NCI-H460 (cell line): ENCODE results near the gene CLDN24. TPM values are rescaled to one million over a fixed set of nuclear protein-coding genes. Genes with fewer than 3 reads are reported as not detected.

Experiments used
- DNase-seq: peaks from one replicate; pipeline ENCODE4 v3.0.0-alpha.2; 2016; ENCODE audit warnings: low read depth; ENCODE audit errors: extremely low read depth
- total RNA-seq: library from RNA; depleted of rRNA; stranded (reverse); fragments of >200 nt; shearing (Covaris generic); gene quantifications from 2 replicates; pipeline ENCODE4 v1.2.3, GENCODE V29; 2014; rRNA removed

The CLDN24 gene
- total RNA-seq, 1 experiment from 2014 or later, result not detected

DNA sequence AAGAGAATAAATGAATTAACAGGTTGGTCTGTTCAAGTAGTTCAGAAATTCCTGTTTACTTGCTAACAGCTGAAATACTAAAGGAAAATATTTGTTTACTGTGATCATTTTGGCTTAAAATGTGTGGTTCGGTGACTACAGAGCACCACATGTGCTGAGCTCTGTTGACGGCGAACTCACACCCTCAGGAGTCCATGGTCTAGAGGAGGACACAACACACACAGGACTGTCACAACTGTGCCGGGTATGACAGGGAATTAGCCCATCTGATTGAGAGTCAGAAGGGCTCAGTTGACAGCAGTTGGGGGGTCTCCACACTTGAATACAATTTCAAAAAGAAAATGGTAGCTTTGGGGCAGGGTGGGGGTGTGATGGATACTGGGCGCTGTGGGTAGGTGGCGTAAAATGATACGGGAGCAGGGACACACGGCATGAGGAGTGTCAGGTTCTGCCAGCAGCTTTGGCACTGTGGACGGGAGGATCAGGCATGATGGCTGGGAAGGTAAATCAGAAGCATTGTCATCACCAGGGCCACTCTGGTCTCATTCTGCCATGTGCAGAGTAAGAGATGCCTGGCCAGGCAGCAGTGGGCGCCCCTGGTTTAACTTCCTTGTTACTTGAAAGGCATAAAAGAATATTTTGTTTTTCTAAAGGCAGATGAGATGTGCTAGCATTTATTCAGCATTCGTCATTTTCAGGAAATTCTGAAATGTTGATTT, 35.5 kb downstream of the CLDN24 start:
- DNase-seq, result no peak

- no peak for DNase-seq
These were observed 36.3 kb downstream of the CLDN24 start for GRCh38 chr4:183285886-183286285.

GRCh38 chr4:183284965-183285364, 37.3 kb downstream of the CLDN24 start:
- DNase-seq, result no peak

- no peak for DNase-seq
These were observed 37.9 kb downstream of the CLDN24 start for GRCh38 chr4:183284258-183284785.

DNA sequence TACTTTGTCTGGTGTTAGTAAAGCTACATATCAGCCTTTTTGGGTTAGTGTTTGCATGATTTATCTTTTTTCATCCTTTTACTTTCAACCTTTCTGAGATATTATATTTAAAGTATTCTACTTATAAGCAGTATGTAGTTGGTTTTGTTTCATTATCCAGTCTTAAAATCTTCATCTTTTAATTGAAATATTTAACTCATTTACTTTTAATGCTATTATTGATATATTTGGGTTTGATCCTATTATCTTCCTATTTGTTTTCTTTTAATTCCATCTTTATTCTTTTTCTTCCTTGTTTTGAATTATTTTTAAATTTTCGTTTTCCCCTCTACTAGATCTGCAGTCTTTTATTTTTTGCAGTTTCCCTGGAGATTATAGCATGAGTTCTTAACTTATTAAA, 46.1 kb downstream of the CLDN24 start:
- no peak for DNase-seq

GRCh38 chr4:183272384-183272783, 49.8 kb downstream of the CLDN24 start:
- DNase-seq, result no peak

Other genes starting within 250 kb of the CLDN24 start
- gene WWC2, start 223.2 kb downstream of the CLDN24 start, total RNA-seq, result 24.8 and 28.1 TPM in 2 replicates
- gene CLDN22, start 2.1 kb downstream of the CLDN24 start, total RNA-seq, result not detected in 2 replicates
- gene CDKN2AIP, start 122.2 kb upstream of the CLDN24 start, total RNA-seq, result 10.4 and 11.5 TPM in 2 replicates
- gene ING2, start 182.6 kb upstream of the CLDN24 start, total RNA-seq, result 12.8 and 13.0 TPM in 2 replicates